ENCODE measurements around the gene KLHL25. TPM values are rescaled to one million over a fixed set of nuclear protein-coding genes. Genes with fewer than 3 reads are reported as not detected.

Gene KLHL25
- polyA plus RNA-seq, 1 donor from 2014 or later = 38.9 TPM

- no peaks in the 10 kb centered on the region for H4K20me1 ChIP-seq (ENCODE audit: insufficient read depth)
- H3K27ac ChIP-seq (ENCODE audit: low read length) = no peak overlapping the region
Observed at GRCh38 chr15:85730001-85730820, 64.5 kb downstream of the KLHL25 start.

More at GRCh38 chr15:85730001-85730820, 64.5 kb downstream of the KLHL25 start:
- Histone ChIP-seq H3K79me2 (replicated peaks; ENCODE audit: insufficient read depth, low read length) (no peaks in the 10 kb centered on the region), H3K27me3 (ENCODE audit: insufficient read depth, low read depth, low read length) (no peaks in the 10 kb centered on the region), H3K9ac (ENCODE audit: low read length) (no peak overlapping the region), H3K9me3 (ENCODE audit: low read length) (no peaks in the 10 kb centered on the region), H2AFZ (ENCODE audit: low read depth, low read length) (no peak overlapping the region), H3K4me2 (ENCODE audit: low read length) (no peak overlapping the region), H3K4me3 (ENCODE audit: low read length) (no peak overlapping the region), H3F3A (ENCODE audit: insufficient read depth, low read length, poor library complexity, severe bottlenecking) (no peaks in the 10 kb centered on the region), H3K36me3 (ENCODE audit: insufficient read depth, low read length) (peaks cover 4% of the 10 kb centered on the region), H3K9me2 (ENCODE audit: insufficient read depth, low read length) (no peaks in the 10 kb centered on the region)
- TF ChIP-seq MXI1 (conservative IDR thresholded peaks at IDR 0.05; ENCODE audit: poor library complexity, severe bottlenecking) = no peak
- no peak for TF ChIP-seq EZH2 (IDR thresholded peaks at IDR 0.05; ENCODE audit: borderline replicate concordance, insufficient read depth, low read length, poor library complexity, severe bottlenecking)
- no peak for TF ChIP-seq REST (IDR thresholded peaks at IDR 0.05; ENCODE audit: borderline replicate concordance)
- TF ChIP-seq SMC3 (conservative IDR thresholded peaks at IDR 0.05; ENCODE audit: poor library complexity) = peak; percentile 88
- TF ChIP-seq CTCF (IDR thresholded peaks at IDR 0.05; ENCODE audit: poor library complexity, severe bottlenecking) = peak; percentile 92
- TF ChIP-seq EP300 (conservative IDR thresholded peaks at IDR 0.05; ENCODE audit: poor library complexity, severe bottlenecking) = no peak
- TF ChIP-seq POLR2AphosphoS5 (IDR thresholded peaks at IDR 0.05) = no peak
- TF ChIP-seq TAF1 (IDR thresholded peaks at IDR 0.05; ENCODE audit: low read depth) = no peak
- TF ChIP-seq RAD21 (conservative IDR thresholded peaks at IDR 0.05) = peak; percentile 90

Data from neural cell (in vitro differentiated cells).